Keratinocyte (primary cell): ENCODE data around the gene GALR1.

Experiments
- EZH2 ChIP-seq: IDR thresholded peaks from one replicate; pipeline ENCODE4 v1.6.1; 2012; ENCODE audit warnings: inconsistent platforms, mild to moderate bottlenecking, low read length, moderate library complexity
- TF ChIP-seq, protein P1 (sequence below), 3 experiments: IDR thresholded peaks in 1 of 3; conservative IDR thresholded peaks in 1 of 3; optimal IDR thresholded peaks in 1 of 3; 2 replicates in 2 of 3; 3 replicates in 1 of 3; pipeline versions ENCODE3 to v1.5.1; 2011; ENCODE audit warnings: low read length in 3 of 3, mild to moderate bottlenecking in 3 of 3, moderate library complexity in 2 of 3, control low read depth in 1 of 3, inconsistent platforms in 1 of 3; ENCODE audit not compliant: insufficient read depth in 2 of 3; ENCODE audit errors: extremely low read depth in 1 of 3

DNA sequence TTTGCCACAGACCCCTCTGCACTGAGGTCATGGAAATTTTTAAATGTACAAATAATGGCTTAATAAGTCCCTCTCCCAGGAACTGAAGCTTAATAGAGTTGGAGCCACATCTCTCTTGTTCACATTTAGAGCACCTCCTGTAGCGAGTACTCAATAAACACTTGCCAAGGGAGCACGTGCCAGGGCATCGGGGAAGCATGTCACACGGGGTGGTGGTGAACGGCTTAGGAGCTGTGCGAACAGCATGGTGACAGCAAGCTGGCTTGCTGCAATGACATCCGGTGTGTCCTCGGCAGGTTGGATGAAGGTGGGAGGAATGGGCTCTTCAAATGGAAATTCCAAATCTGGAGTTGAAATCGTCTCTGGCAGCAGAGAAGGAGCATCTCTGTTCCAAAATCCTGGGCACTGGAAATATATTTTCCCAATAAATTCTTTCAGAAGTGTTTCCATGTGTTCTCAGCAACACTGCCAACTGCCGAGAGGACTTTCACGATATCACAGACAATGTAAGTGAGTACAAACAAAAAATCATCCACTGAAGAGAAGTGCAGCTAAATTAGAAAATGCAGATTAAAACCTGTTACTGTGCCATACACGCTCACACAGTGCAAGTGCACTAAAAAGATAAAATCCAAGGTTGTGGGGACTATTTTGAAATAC is 74.1 kb downstream of the GALR1 start:
- TF ChIP-seq, protein P1, sequence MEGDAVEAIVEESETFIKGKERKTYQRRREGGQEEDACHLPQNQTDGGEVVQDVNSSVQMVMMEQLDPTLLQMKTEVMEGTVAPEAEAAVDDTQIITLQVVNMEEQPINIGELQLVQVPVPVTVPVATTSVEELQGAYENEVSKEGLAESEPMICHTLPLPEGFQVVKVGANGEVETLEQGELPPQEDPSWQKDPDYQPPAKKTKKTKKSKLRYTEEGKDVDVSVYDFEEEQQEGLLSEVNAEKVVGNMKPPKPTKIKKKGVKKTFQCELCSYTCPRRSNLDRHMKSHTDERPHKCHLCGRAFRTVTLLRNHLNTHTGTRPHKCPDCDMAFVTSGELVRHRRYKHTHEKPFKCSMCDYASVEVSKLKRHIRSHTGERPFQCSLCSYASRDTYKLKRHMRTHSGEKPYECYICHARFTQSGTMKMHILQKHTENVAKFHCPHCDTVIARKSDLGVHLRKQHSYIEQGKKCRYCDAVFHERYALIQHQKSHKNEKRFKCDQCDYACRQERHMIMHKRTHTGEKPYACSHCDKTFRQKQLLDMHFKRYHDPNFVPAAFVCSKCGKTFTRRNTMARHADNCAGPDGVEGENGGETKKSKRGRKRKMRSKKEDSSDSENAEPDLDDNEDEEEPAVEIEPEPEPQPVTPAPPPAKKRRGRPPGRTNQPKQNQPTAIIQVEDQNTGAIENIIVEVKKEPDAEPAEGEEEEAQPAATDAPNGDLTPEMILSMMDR (optimal IDR thresholded peaks at IDR 0.05 in 1 of 3, IDR thresholded peaks at IDR 0.05 in 1 of 3, conservative IDR thresholded peaks at IDR 0.05 in 1 of 3; ENCODE audit: extremely low read depth in 1 of 3, insufficient read depth in 2 of 3, low read length in 3 of 3), result no peak
- no peak for TF ChIP-seq EZH2
